Esophagus muscularis mucosa (tissue), 4 donors: ENCODE measurements around the gene PGD. TPM values are rescaled to one million over a fixed set of nuclear protein-coding genes. Genes with fewer than 3 reads are reported as not detected.

ENCODE experiments used
- DNase-seq: peaks from one replicate; pipeline ENCODE4 v3.0.0-alpha.2; 2017; ENCODE audit errors: extremely low spot score
- H3K27ac ChIP-seq, 4 donors: fragments of 200-600 bp; sonication (generic); replicated peaks in 1 of 4; 1 replicate in 3 of 4; 2 replicates in 1 of 4; pipeline ENCODE4 v1.5.1; 2016 to 2019; ENCODE audit warnings: mild to moderate bottlenecking in 1 of 4
- H3K27me3 ChIP-seq, 4 donors: fragments of 200-600 bp; sonication (generic); one replicate each; pipeline versions ENCODE4 v1.5.1 to v1.6.0; 2016 to 2019
- H3K36me3 ChIP-seq, 4 donors: fragments of 200-600 bp; sonication (generic); one replicate each; pipeline ENCODE4 v1.5.1; 2016 to 2019
- H3K4me1 ChIP-seq, 4 donors: fragments of 200-600 bp; sonication (generic); one replicate each; pipeline ENCODE4 v1.5.1; 2016 to 2019
- H3K4me3 ChIP-seq, 4 donors: fragments of 200-600 bp; sonication (generic); 1 replicate in 2 of 4; 2 replicates in 2 of 4; pipeline ENCODE4 v1.5.1; 2016 to 2019; ENCODE audit warnings: mild to moderate bottlenecking in 4 of 4, moderate library complexity in 1 of 4
- H3K9me3 ChIP-seq, 4 donors: fragments of 200-600 bp; sonication (generic); 1 replicate in 3 of 4; 2 replicates in 1 of 4; pipeline ENCODE4 v1.5.1; 2016 to 2019
- POLR2AphosphoS5 ChIP-seq, 2 donors: sonication (generic); formaldehyde crosslinking; IDR thresholded peaks; one replicate each; pipeline ENCODE4 v1.6.1; 2017; ENCODE audit warnings: antibody characterized with exemption in 2 of 2
- WGBS: methylation state at CpG from one replicate; pipeline ENCODE4 v1.1.5; 2018; 5-methylcytosine and 5-hydroxymethylcytosine counted together
- intact Hi-C: fragments of 100-400 bp; cut with DNase I; formaldehyde crosslinking; loops from one replicate; pipeline ENCODE4 v1.15.1; 2023
- total RNA-seq, 4 donors: library from RNA; depleted of rRNA; stranded (reverse); fragments of >200 nt; gene quantifications; one replicate each; pipeline versions ENCODE4 v1.1.0 to v1.2.1, GENCODE V29; 2016
- TF ChIP-seq, protein P1 (sequence below), 3 experiments: fragments of 200-600 bp in 2 of 3; fragments of 450-650 bp in 1 of 3; sonication (generic) in 2 of 3; IDR thresholded peaks; one replicate each; pipeline ENCODE4 v1.5.1; 2017 to 2019; ENCODE audit warnings: antibody characterized with exemption in 3 of 3, mild to moderate bottlenecking in 2 of 3, moderate library complexity in 1 of 3

Gene PGD
- total RNA-seq, 4 donors from 2014 or later, result 24.5 to 58.6 (median 51.9) TPM

DNA sequence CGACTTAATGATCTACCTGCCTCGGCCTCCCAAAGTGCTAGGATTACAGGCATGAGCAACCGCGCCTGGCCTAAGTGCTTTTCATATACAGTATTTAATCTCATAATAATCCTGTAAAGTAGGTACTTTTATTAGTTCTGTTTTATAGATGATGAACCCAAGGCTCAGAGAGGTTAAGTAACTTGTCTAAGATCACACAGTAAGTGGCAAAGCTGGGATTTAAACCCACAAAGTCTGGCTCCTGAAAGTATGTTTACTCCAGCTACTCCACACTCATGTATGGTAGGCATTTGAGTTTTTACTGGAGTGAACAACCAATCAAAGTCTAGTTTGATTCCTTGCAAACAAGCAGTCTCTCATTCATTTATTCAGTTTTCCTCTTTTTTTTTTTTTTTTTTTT is 71.2 kb downstream of the PGD start:
- Histone ChIP-seq H3K9me3 (no peaks in the 10 kb centered on the region), H3K27ac (no peak overlapping the region), H3K36me3 (peaks cover 30 to 45% (median 44%) of the 10 kb centered on the region in 4 donors), H3K4me1 (peaks cover 14 to 28% (median 21%) of the 10 kb centered on the region in 4 donors), H3K27me3 (no peaks in the 10 kb centered on the region), H3K4me3 (no peak overlapping the region)
- no peak for TF ChIP-seq POLR2AphosphoS5 (IDR thresholded peaks at IDR 0.05)
- TF ChIP-seq, protein P1, sequence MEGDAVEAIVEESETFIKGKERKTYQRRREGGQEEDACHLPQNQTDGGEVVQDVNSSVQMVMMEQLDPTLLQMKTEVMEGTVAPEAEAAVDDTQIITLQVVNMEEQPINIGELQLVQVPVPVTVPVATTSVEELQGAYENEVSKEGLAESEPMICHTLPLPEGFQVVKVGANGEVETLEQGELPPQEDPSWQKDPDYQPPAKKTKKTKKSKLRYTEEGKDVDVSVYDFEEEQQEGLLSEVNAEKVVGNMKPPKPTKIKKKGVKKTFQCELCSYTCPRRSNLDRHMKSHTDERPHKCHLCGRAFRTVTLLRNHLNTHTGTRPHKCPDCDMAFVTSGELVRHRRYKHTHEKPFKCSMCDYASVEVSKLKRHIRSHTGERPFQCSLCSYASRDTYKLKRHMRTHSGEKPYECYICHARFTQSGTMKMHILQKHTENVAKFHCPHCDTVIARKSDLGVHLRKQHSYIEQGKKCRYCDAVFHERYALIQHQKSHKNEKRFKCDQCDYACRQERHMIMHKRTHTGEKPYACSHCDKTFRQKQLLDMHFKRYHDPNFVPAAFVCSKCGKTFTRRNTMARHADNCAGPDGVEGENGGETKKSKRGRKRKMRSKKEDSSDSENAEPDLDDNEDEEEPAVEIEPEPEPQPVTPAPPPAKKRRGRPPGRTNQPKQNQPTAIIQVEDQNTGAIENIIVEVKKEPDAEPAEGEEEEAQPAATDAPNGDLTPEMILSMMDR (IDR thresholded peaks at IDR 0.05), result no peak
- WGBS, result 92% methylated on average over 4 of the region's 4 CpGs
- DNase-seq, result no peak
- intact Hi-C loops, result no loop called here

Other genes with a start within 250 kb of the PGD start
- gene KIF1B, start 188.5 kb upstream of the PGD start, total RNA-seq, result 10 to 100 TPM; 53.0 to 78.2 (median 64.8) TPM
- gene CENPS, start 31.4 kb downstream of the PGD start, total RNA-seq, result 10 to 100 TPM in 1 of 4 donors, 1 to 10 TPM in 3; 4.0 to 13.3 (median 6.1) TPM
- gene CORT, start 51.0 kb downstream of the PGD start, total RNA-seq, result 1 to 10 TPM in 1 of 4 donors, under 1 TPM in 2, not detected in 1; 0.29 to 1.2 (median 0.33) TPM
- 10 to 100 TPM; 17.9 to 32.5 (median 26.0) TPM for gene DFFA, start 73.5 kb downstream of the PGD start, total RNA-seq
- 10 to 100 TPM; 16.2 to 24.2 (median 20.1) TPM for gene PEX14, start 75.9 kb downstream of the PGD start, total RNA-seq